ENCODE measurements around the gene CXCR6. TPM values are rescaled to one million over a fixed set of nuclear protein-coding genes. Genes with fewer than 3 reads are reported as not detected.

CXCR6 gene
- total and polyA plus RNA-seq, 2 of the 13 experiments (the other 11 are each of a cell fraction or from before 2014, with no cell fraction given): not detected

- TF ChIP-seq NCOA1 (CRISPR knock-in tag; IDR thresholded peaks at IDR 0.05) (no peak), ZBTB49 (CRISPR knock-in tag; IDR thresholded peaks at IDR 0.05; ENCODE audit: borderline replicate concordance) (no peak), ARID4A (CRISPR knock-in tag; IDR thresholded peaks at IDR 0.05; ENCODE audit: borderline replicate concordance) (no peak), POGK (CRISPR knock-in tag; conservative IDR thresholded peaks at IDR 0.05) (no peak), MAFF (IDR thresholded peaks at IDR 0.05; ENCODE audit: low read depth, low read length) (no peak), ZNF263 (CRISPR knock-in tag; IDR thresholded peaks at IDR 0.05) (no peak)
Observed at GRCh38 chr3:45911511-45912226, 31.6 kb upstream of the CXCR6 start (continued).
